Measurements from ENCODE around the gene CFAP251. TPM values are rescaled to one million over a fixed set of nuclear protein-coding genes. Genes with fewer than 3 reads are reported as not detected.

Gene CFAP251
- total RNA-seq, 1 experiment from 2014 or later, result 17.9 TPM

DNA sequence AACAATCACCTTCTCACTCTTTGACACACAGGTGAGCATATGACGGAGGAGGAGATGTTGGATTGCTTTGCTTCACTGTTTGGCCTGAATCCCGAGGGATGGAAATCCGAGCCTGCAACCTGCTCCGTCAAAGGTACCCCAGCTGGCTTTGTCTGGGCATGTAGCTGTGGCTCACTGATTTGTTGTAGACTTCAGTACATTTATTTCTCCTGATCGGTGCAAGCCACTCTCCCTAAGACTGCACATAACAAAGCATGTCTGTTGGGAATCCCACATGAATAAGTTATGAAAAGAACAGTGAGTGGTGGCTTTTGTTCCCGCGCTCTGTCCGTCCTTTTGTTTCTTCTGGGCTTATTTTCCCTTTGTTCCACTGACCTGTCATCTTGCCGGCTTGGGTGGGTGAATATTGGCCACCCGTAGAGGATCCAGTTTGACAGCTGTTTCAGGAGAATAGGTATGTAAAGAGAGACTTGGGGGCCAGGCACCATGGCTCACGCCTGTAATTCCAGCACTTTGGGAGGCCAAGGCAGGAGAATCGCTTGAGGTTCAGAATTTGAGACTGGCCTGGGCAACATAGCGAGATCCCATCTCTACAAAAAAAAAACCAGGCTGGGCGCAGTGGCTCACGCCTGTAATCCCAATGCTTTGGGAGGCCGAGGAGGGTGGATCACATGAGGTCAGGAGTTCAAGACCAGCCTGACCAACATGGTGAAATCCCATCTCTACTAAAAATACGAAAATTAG is 83.2 kb downstream of the CFAP251 start:
- H4K20me1 ChIP-seq (ENCODE audit: insufficient read depth, low read depth, low read length), result no peaks in the 10 kb centered on the region
- H3K9me3 ChIP-seq (ENCODE audit: low read length), result peaks cover 8% of the 10 kb centered on the region
- no peak overlapping the region for H3K9ac ChIP-seq (ENCODE audit: low read length)
- no peak for DNase-seq
- peaks cover 56% of the 10 kb centered on the region for H3K4me1 ChIP-seq (ENCODE audit: low read length)
- no peak overlapping the region for H3K4me3 ChIP-seq (ENCODE audit: low read length)
- H2AFZ ChIP-seq (ENCODE audit: low read length), result no peak overlapping the region
- H3K27ac ChIP-seq (ENCODE audit: low read length), result peak overlapping the region; percentile 99
- no peaks in the 10 kb centered on the region for H3K9me2 ChIP-seq (replicated peaks; ENCODE audit: insufficient read depth, low read length)
- no peaks in the 10 kb centered on the region for H3K27me3 ChIP-seq (ENCODE audit: low read length)
- H3K79me2 ChIP-seq (ENCODE audit: low read length), result peaks cover 9% of the 10 kb centered on the region
- peaks cover 17% of the 10 kb centered on the region; the same call in 1 of the 2 replicates for H3K36me3 ChIP-seq (ENCODE audit: insufficient read depth, low read length)
- H3K4me2 ChIP-seq (ENCODE audit: low read depth, low read length, poor library complexity, severe bottlenecking), result no peak overlapping the region

DNA sequence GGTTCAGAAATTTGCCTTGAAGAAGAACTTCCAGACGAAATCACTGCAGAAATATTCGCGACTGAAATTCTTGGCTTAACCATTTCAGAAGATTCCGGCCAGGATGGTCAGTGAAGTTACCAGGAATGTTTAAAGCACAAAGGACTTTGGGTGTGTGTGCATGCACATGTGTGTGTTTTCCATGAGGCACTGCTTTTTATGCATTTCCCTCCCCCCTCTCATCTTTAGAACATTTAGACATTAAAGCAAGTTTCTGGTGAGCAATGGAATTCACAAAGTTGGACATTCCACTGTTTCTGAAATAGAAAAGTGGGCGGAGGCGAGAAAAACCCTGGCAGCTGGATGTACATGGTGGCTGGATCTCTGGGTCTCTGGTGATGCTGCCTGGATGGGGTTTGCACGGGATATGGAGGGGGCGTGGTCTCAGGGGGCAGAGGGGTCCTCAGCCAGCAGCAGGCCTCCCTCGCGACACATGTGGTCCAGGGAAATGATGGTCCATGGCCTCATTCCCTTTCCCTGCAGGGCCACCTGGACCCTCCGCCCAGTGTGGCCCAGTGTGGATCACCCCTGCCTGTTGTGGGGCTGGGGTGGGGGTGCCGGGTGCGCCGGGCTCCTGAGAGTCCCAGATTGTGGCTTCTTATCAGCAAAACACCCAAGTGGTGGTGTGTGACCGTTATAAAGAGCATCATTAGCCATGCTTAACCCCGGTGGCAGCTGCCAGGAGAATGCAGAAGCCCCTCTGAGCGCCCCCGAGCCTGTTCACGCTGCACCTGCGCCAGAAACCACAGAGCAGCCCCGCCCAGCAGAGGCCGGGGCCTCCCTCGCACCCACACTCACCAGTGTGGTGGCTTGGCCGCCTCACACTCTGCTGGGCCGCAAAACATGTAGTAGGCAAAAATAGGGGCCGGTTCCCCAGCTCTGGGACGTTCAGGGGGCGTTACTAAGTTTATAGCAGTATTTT is 85.5 kb downstream of the CFAP251 start:
- H3K27ac ChIP-seq (ENCODE audit: low read length), result peak overlapping the region; percentile 99
- H4K20me1 ChIP-seq (ENCODE audit: insufficient read depth, low read depth, low read length), result no peaks in the 10 kb centered on the region
- peaks cover 65% of the 10 kb centered on the region for H3K4me1 ChIP-seq (ENCODE audit: low read length)
- peak overlapping the region; percentile 84 for H3K4me2 ChIP-seq (ENCODE audit: low read depth, low read length, poor library complexity, severe bottlenecking)
- no peak overlapping the region for H2AFZ ChIP-seq (ENCODE audit: low read length)
- H3K27me3 ChIP-seq (ENCODE audit: low read length), result no peaks in the 10 kb centered on the region
- peak overlapping the region; percentile 60 for H3K4me3 ChIP-seq (ENCODE audit: low read length)
- H3K36me3 ChIP-seq (ENCODE audit: insufficient read depth, low read length), result peaks cover 16% of the 10 kb centered on the region; the same call in 1 of the 2 replicates
- H3K9me2 ChIP-seq (replicated peaks; ENCODE audit: insufficient read depth, low read length), result no peaks in the 10 kb centered on the region
- peak; percentile 98 for DNase-seq
- H3K9me3 ChIP-seq (ENCODE audit: low read length), result peaks cover 8% of the 10 kb centered on the region
- peak overlapping the region; percentile 85 for H3K9ac ChIP-seq (ENCODE audit: low read length)
- H3K79me2 ChIP-seq (ENCODE audit: low read length), result peaks cover 9% of the 10 kb centered on the region

DNA sequence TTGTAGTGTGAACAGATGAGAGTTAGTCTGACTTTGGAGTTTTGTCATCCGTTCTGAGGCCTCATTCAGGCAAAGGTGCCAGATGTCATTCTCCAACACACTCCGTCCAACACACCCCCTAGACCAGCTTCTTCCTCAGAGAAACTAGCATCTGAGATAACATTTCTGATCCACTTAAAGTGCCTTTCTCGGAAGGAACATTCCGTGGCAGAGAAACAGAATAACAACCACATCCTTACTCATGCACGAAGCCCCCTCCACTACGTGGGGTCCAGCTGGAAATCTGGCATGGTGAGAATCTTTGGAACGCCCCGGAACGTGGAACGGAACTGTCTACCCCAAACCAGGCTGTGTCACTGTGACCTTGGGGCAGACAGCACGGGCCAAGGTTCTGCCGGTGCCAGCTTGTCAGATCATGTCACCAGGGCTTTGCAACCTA is 86.3 kb downstream of the CFAP251 start:
- Histone ChIP-seq H3K9me3 (ENCODE audit: low read length) (peaks cover under 1% of the 10 kb centered on the region), H3K79me2 (ENCODE audit: low read length) (peaks cover 9% of the 10 kb centered on the region), H2AFZ (ENCODE audit: low read length) (no peak overlapping the region), H3K9me2 (replicated peaks; ENCODE audit: insufficient read depth, low read length) (no peaks in the 10 kb centered on the region), H3K9ac (ENCODE audit: low read length) (peak overlapping the region; percentile 83), H3K4me1 (ENCODE audit: low read length) (peaks cover 72% of the 10 kb centered on the region), H3K36me3 (ENCODE audit: insufficient read depth, low read length) (peaks cover 8% of the 10 kb centered on the region; the same call in 1 of the 2 replicates), H3K27me3 (ENCODE audit: low read length) (no peaks in the 10 kb centered on the region), H3K4me2 (ENCODE audit: low read depth, low read length, poor library complexity, severe bottlenecking) (peak overlapping the region; percentile 84), H3K27ac (ENCODE audit: low read length) (peak overlapping the region; percentile 99), H4K20me1 (ENCODE audit: insufficient read depth, low read depth, low read length) (no peaks in the 10 kb centered on the region), H3K4me3 (ENCODE audit: low read length) (peak overlapping the region; percentile 66)
- peak; percentile 87 for DNase-seq

DNA sequence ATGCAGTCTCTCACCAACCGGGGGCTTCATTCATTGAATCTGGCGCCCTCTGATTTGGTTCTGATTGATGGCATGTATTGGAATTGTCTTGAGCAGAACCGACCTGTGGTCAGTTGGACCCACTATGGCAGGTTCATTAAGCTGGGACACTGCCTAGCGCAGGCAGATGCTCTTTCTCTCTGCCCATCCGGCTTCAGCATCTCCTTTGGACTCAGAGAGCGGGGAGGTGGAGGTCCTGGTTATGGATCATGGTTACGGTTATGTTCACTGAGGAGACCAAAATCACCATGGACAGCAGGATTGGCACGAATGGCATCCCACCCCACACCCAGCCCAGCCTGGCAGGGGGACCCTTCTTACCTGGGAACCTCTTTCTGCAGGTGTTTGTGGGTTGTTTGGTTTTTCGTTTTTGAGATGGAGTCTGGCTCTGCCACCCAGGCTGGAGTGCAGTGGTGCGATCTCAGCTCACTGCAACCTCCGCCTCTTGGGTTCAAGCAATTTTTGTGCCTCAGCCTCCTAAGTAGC is 86.9 kb downstream of the CFAP251 start:
- Histone ChIP-seq H3K27ac (ENCODE audit: low read length) (peak overlapping the region; percentile 99), H3K4me3 (ENCODE audit: low read length) (peak overlapping the region; percentile 66), H3K36me3 (ENCODE audit: insufficient read depth, low read length) (peaks cover 7% of the 10 kb centered on the region; the same call in 1 of the 2 replicates), H4K20me1 (ENCODE audit: insufficient read depth, low read depth, low read length) (no peaks in the 10 kb centered on the region), H3K9ac (ENCODE audit: low read length) (peak overlapping the region; percentile 83), H3K79me2 (ENCODE audit: low read length) (peaks cover 9% of the 10 kb centered on the region), H2AFZ (ENCODE audit: low read length) (no peak overlapping the region), H3K9me3 (ENCODE audit: low read length) (no peaks in the 10 kb centered on the region), H3K4me2 (ENCODE audit: low read depth, low read length, poor library complexity, severe bottlenecking) (peak overlapping the region; percentile 84), H3K27me3 (ENCODE audit: low read length) (no peaks in the 10 kb centered on the region), H3K9me2 (replicated peaks; ENCODE audit: insufficient read depth, low read length) (no peaks in the 10 kb centered on the region), H3K4me1 (ENCODE audit: low read length) (peaks cover 79% of the 10 kb centered on the region)
- peak; percentile 74 for DNase-seq

DNA sequence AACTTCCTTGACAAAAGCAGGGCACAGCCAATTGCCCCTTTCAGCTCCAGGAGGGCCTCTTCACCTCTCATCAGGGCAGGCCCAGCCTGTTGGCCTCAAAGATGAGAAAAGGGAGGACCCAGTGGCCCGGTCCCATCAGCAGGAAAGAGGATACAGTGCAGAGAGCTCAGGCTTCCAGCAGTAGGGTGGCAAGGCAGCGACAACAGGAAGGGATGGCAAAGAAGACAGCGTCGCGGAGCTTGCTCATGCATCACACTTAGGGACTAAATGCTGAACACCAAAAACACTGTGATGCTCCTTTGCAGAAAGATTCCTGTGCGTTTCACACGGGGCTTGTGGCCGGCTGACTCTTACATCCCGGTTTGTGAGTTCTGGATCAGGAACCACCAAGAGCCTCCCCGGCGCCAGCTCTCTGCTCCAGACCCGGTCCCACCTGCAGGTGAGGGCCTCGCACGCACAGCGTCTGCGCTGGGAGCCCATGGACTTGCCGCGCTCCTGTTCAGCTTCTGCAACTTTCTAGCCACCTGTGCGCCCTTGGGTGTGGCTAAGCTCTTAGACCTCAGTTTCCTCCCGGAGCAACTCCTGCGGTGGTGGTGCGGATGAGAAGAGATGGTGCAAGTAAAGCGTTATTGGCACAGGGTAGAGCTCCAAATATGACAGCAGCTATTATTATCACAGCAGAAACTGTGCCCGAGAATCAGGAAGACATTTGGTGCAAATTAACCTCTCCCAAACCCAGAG is 88.0 kb downstream of the CFAP251 start:
- peaks cover 5% of the 10 kb centered on the region; the same call in 1 of the 2 replicates for H3K36me3 ChIP-seq (ENCODE audit: insufficient read depth, low read length)
- H3K4me1 ChIP-seq (ENCODE audit: low read length), result peaks cover 89% of the 10 kb centered on the region
- peak overlapping the region; percentile 23; the same call in 1 of the 2 replicates for H3K4me3 ChIP-seq (ENCODE audit: low read length)
- H3K9me2 ChIP-seq (replicated peaks; ENCODE audit: insufficient read depth, low read length), result no peaks in the 10 kb centered on the region
- peak overlapping the region; percentile 84 for H3K4me2 ChIP-seq (ENCODE audit: low read depth, low read length, poor library complexity, severe bottlenecking)
- H3K27ac ChIP-seq (ENCODE audit: low read length), result peak overlapping the region; percentile 99
- peaks cover 9% of the 10 kb centered on the region for H3K79me2 ChIP-seq (ENCODE audit: low read length)
- peak; percentile 86 for DNase-seq
- no peak overlapping the region for H2AFZ ChIP-seq (ENCODE audit: low read length)
- H3K9me3 ChIP-seq (ENCODE audit: low read length), result no peaks in the 10 kb centered on the region
- no peaks in the 10 kb centered on the region for H3K27me3 ChIP-seq (ENCODE audit: low read length)
- H4K20me1 ChIP-seq (ENCODE audit: insufficient read depth, low read depth, low read length), result no peaks in the 10 kb centered on the region
- peak overlapping the region; percentile 83 for H3K9ac ChIP-seq (ENCODE audit: low read length)

DNA sequence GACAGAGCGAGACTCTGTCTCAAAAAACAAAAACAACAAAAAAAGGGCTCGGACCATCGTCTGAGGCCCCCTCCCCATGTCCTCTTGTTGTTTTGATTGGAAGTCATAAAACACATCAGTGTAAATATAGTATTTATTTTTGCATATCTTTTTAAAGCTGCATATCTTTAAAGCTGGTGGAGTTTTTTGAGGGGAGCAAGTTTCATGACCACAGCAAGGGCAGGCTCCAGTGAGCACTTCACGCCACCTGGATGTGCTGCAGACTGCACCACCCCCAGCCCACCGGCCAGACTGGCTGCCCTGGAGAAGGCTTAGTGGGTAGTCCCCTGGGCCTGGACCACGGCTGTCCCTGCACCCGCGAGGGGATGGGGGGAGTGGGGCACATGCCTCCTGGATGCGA is 91.3 kb downstream of the CFAP251 start:
- peak overlapping the region; percentile 99 for H3K27ac ChIP-seq (ENCODE audit: low read length)
- H2AFZ ChIP-seq (ENCODE audit: low read length), result no peak overlapping the region
- H3K4me1 ChIP-seq (ENCODE audit: low read length), result peaks cover 82% of the 10 kb centered on the region
- peaks cover 6% of the 10 kb centered on the region; the same call in 1 of the 2 replicates for H3K79me2 ChIP-seq (ENCODE audit: low read length)
- no peaks in the 10 kb centered on the region for H3K36me3 ChIP-seq (ENCODE audit: insufficient read depth, low read length)
- H4K20me1 ChIP-seq (ENCODE audit: insufficient read depth, low read depth, low read length), result no peaks in the 10 kb centered on the region
- H3K9me3 ChIP-seq (ENCODE audit: low read length), result no peaks in the 10 kb centered on the region
- peak; percentile 69 for DNase-seq
- peak overlapping the region; percentile 87 for H3K9ac ChIP-seq (ENCODE audit: low read length)
- no peak overlapping the region for H3K4me3 ChIP-seq (ENCODE audit: low read length)
- peak overlapping the region; percentile 77 for H3K4me2 ChIP-seq (ENCODE audit: low read depth, low read length, poor library complexity, severe bottlenecking)
- no peaks in the 10 kb centered on the region for H3K27me3 ChIP-seq (ENCODE audit: low read length)
- no peaks in the 10 kb centered on the region for H3K9me2 ChIP-seq (replicated peaks; ENCODE audit: insufficient read depth, low read length)

DNA sequence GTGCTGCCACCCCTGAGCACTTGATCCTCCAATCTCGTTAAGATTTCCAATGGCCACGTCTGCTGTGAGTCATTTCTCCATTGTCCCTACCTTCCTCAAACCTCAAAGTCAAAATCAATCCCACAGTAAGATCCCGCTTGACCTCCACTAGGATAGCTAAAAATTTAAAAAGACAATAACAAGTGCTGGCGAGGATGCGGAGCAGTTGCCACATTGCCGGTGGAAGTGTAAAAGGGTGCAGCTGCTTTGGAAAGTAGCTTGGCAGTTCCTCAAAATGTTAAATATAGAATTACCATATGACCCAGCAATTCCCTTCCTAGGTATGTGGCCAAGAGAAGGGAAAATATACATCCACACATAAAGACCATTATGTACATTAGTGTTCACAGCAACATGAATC is 93.8 kb downstream of the CFAP251 start:
- Histone ChIP-seq H2AFZ (ENCODE audit: low read length) (no peak overlapping the region), H3K27ac (ENCODE audit: low read length) (peak overlapping the region; percentile 99; the same call in 1 of the 2 replicates), H3K79me2 (ENCODE audit: low read length) (peaks cover 6% of the 10 kb centered on the region; the same call in 1 of the 2 replicates), H3K9me3 (ENCODE audit: low read length) (no peaks in the 10 kb centered on the region), H3K27me3 (ENCODE audit: low read length) (no peaks in the 10 kb centered on the region), H3K4me2 (ENCODE audit: low read depth, low read length, poor library complexity, severe bottlenecking) (no peak overlapping the region), H3K4me1 (ENCODE audit: low read length) (peaks cover 63% of the 10 kb centered on the region), H3K9me2 (replicated peaks; ENCODE audit: insufficient read depth, low read length) (no peaks in the 10 kb centered on the region), H4K20me1 (ENCODE audit: insufficient read depth, low read depth, low read length) (no peaks in the 10 kb centered on the region), H3K4me3 (ENCODE audit: low read length) (no peak overlapping the region), H3K9ac (ENCODE audit: low read length) (no peak overlapping the region), H3K36me3 (ENCODE audit: insufficient read depth, low read length) (no peaks in the 10 kb centered on the region)
- DNase-seq, result no peak
